ENCODE results near the gene CFDP1.
"Not testable (repeated sequence)": the region's sequence is repeated elsewhere in the genome, so short reads cannot be mapped to it uniquely, and the experiment has no call there.

Gene CFDP1

GRCh38 chr16:75459691-75460090 is 26.4 kb upstream of the CFDP1 start:
- DNase-seq (ENCODE audit: low read depth in 4 of 4, low spot score in 1 of 4), result no peak

- no peak for DNase-seq (ENCODE audit: low read depth in 4 of 4, low spot score in 1 of 4)
These were observed 25.1 kb upstream of the CFDP1 start for GRCh38 chr16:75458439-75458838.

- no peak for DNase-seq (ENCODE audit: low read depth in 4 of 4, low spot score in 1 of 4)
These were observed 24.7 kb upstream of the CFDP1 start for GRCh38 chr16:75458029-75458428.

GRCh38 chr16:75457485-75458021 is 24.2 kb upstream of the CFDP1 start:
- no peak for DNase-seq (ENCODE audit: low read depth in 4 of 4, low spot score in 1 of 4)

DNA sequence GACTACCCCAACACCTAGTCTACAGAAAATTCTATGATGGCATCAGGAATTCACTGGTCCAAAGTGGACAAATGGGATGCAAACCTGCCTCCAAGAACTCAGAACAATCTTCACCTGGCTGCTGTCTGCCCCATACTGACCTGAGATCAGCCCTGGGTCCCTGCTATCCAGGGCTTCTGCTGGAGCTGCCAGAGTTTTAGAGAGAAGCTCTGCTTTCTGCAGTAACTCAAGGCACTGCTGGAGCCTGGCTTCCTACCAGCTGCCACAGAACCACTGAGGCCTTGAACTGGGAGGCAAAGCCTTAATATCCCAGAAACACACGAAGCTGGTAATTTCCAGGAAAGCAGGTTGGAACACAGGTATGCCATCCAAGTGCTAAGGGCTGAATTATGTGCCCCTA is 23.7 kb upstream of the CFDP1 start:
- DNase-seq (ENCODE audit: low read depth in 4 of 4, low spot score in 1 of 4), result no peak

DNA sequence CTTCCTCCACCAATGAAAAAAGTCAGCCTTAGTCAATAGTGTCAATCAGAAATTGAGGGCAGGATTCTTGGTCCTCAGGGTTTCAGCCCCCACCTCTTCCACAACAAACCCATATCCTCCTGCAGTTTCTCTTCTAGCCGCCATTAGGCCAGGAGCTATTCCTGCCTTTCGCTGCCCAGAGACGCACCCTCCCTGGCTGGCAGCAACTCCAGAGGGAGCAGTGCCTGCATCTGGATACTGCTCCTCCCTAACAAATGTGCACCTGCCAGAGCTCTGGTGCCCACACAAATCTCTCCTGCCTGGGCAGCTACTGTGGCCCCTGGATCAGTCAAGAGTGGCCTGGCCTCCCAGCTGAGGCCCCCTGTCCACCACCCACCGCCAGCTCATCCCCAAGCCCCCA is 23.2 kb upstream of the CFDP1 start:
- DNase-seq (ENCODE audit: low read depth in 4 of 4, low spot score in 1 of 4), result not testable (repeated sequence)

- no peak for DNase-seq (ENCODE audit: low read depth in 4 of 4, low spot score in 1 of 4)
These were observed 22.4 kb upstream of the CFDP1 start for GRCh38 chr16:75455677-75456076.

GRCh38 chr16:75452464-75453190 is 19.3 kb upstream of the CFDP1 start:
- no peak for DNase-seq (ENCODE audit: low read depth in 4 of 4, low spot score in 1 of 4)

DNA sequence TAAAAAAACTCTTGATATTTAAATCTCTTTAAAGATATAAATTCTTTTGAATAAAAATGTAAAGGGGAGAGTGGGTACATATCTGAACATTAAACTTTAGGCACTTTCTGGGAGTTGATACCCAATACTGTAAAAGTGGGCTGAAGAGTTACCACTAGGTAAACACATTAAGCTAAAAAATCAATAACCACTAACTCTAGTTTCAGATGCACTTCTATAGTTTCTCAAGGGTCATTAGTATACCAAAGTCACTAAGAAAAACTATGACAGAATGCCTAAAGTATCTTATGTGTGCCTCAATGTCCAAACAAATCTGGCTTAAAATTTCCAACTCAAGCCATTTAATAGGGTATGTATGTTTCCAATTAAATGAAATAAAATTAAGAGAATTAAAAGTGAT is 13.1 kb upstream of the CFDP1 start:
- no peak for DNase-seq (ENCODE audit: low read depth in 4 of 4, low spot score in 1 of 4)

DNA sequence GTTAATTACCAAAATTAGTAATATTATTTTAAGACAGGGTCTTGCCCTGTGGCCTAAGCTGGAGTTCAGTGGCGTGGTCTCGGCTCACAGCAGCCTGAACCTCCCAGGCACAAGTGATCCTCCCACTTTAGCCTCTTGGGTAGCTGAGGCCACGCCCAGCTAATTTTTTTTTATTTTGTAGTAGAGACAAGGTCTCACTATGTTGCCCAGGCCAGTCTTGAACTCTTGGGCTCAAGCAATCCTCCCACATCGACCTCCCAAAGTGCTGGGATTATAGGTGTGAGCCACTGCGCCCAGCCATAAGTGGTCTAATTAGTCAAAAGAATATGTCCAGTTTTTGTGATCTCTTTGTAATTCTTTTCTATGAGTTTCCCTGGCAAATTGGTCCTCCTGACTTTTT is 12.0 kb upstream of the CFDP1 start:
- no peak for DNase-seq (ENCODE audit: low read depth in 4 of 4, low spot score in 1 of 4)

DNA sequence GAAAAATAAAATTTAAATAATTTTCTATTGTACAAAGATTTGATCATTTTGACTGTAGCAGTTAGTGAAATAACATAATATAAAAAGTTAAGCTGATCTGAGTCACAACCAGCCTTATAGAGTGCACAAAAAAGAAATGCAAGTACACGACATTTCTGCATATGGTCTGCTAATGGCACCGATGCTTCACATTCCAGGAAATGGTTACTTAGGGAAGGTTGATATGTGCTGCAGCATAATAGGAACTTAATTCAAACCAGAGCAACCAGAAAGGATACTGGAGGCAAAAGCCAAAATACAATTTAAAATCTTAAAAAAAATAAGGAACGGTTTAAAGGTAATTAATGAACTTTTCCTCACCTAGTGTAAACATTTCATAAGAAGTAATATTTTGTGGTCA is 10.0 kb upstream of the CFDP1 start:
- DNase-seq (ENCODE audit: low read depth in 4 of 4, low spot score in 1 of 4), result no peak

- no peak for DNase-seq (ENCODE audit: low read depth in 4 of 4, low spot score in 1 of 4)
These were observed 570 bp upstream of the CFDP1 start for GRCh38 chr16:75433732-75434413.

- DNase-seq (ENCODE audit: low read depth in 4 of 4, low spot score in 1 of 4), result no peak
These were observed 3.5 kb downstream of the CFDP1 start for GRCh38 chr16:75429621-75430403.

GRCh38 chr16:75426524-75426923 is 6.8 kb downstream of the CFDP1 start:
- not testable (repeated sequence) for DNase-seq (ENCODE audit: low read depth in 4 of 4, low spot score in 1 of 4)

GRCh38 chr16:75424105-75424762 is 9.1 kb downstream of the CFDP1 start:
- not testable (repeated sequence) for DNase-seq (ENCODE audit: low read depth in 4 of 4, low spot score in 1 of 4)

- no peak for DNase-seq (ENCODE audit: low read depth in 4 of 4, low spot score in 1 of 4)
These were observed 9.6 kb downstream of the CFDP1 start for GRCh38 chr16:75423723-75424104.

- DNase-seq (ENCODE audit: low read depth in 4 of 4, low spot score in 1 of 4), result no peak
These were observed 11.5 kb downstream of the CFDP1 start for GRCh38 chr16:75421820-75422126.

GRCh38 chr16:75420987-75421819 is 12.1 kb downstream of the CFDP1 start:
- peak in 1 of 4 experiments; percentile 21 for DNase-seq (ENCODE audit: low read depth in 4 of 4, low spot score in 1 of 4)

- DNase-seq (ENCODE audit: low read depth in 4 of 4, low spot score in 1 of 4), result no peak
These were observed 16.3 kb downstream of the CFDP1 start for GRCh38 chr16:75416904-75417565.

Data from stimulated activated CD4-positive, alpha-beta T cell treated with anti-CD3 and anti-CD28 coated beads, Interleukin-1b, Interleukin-23, amount 100 ng/mL, for 24 hours (primary cell).